ENCODE results near the gene KRT6A. TPM values are rescaled to one million over a fixed set of nuclear protein-coding genes. Genes with fewer than 3 reads are reported as not detected.
"Not testable (repeated sequence)": the region's sequence is repeated elsewhere in the genome, so short reads cannot be mapped to it uniquely, and the experiment has no call there.

Gene KRT6A
- total RNA-seq, 2 donors from 2014 or later = not detected

GRCh38 chr12:52495389-52495788 lies 2.3 kb upstream of the KRT6A start:
- Histone ChIP-seq H3K9ac (ENCODE audit: low read depth in 2 of 2, low read length in 2 of 2) (no peak overlapping the region), H3K27me3 (no peaks in the 10 kb centered on the region), H3K4me1 (no peaks in the 10 kb centered on the region), H3K27ac (no peak overlapping the region), H3K9me3 (no peaks in the 10 kb centered on the region), H3K4me3 (no peak overlapping the region), H3K36me3 (no peaks in the 10 kb centered on the region)
- no peak for TF ChIP-seq CTCF (IDR thresholded peaks at IDR 0.05)
- DNase-seq = no peak
- intact Hi-C loops (cut with DNase I) = no loop called here

- intact Hi-C loops (cut with DNase I) = no loop called here
- H3K9me3 ChIP-seq = no peaks in the 10 kb centered on the region
- H3K27ac ChIP-seq = no peak overlapping the region
- no peaks in the 10 kb centered on the region for H3K4me1 ChIP-seq
- no peaks in the 10 kb centered on the region for H3K36me3 ChIP-seq
- no peak overlapping the region for H3K4me3 ChIP-seq
- TF ChIP-seq CTCF (IDR thresholded peaks at IDR 0.05) = no peak
- no peaks in the 10 kb centered on the region for H3K27me3 ChIP-seq
- no peak for DNase-seq
- no peak overlapping the region for H3K9ac ChIP-seq (ENCODE audit: low read depth in 2 of 2, low read length in 2 of 2)
Measured at GRCh38 chr12:52494518-52494917, 1.5 kb upstream of the KRT6A start.

DNA sequence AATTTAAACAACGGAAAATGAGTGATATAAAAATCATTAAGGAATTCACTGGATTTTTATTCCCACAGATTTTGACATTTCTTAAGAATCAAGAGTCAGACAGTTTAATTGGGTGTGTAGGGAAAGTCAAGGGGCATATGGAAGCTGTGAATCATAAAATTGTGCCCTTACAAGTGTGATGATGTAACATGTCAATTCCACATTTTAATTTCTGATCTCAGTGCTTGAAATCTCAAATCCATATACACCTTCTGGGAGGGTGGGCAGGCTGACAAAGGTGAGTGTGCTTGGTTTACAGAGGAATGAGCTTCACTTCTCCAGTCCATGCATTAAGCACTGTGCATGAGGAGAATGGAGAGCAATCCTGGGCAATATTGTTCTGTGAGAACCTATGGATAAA lies 1.0 kb upstream of the KRT6A start:
- intact Hi-C loops (cut with DNase I) = no loop called here

DNA sequence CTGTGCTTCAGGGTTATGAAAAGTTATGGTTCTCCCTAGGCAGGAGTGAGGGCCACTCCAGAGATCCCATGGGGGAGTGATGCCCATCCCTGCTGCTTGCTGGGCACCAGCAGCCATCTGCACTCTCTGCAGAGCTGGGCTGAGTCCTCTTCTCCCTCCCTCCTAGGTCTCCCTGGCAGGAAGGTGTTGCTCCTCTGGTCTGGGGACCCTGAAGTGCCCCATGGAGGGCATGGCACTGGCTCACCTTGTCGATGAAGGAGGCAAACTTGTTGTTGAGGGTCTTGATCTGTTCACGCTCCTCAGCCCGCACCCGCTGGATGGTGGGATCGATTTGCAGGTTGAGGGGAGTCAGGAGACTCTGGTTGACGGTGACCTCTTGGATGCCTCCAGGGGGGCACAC lies 652 bp downstream of the KRT6A start:
- H3K36me3 ChIP-seq; intact Hi-C loops (cut with DNase I); DNase-seq; H3K9ac ChIP-seq (ENCODE audit: low read depth in 2 of 2, low read length in 2 of 2); H3K4me1 ChIP-seq; H3K27ac ChIP-seq; H3K27me3 ChIP-seq; H3K9me3 ChIP-seq; H3K4me3 ChIP-seq: not testable (repeated sequence)

More for the DNA sequence above, 1.0 kb upstream of the KRT6A start:
- Histone ChIP-seq H3K9ac (ENCODE audit: low read depth in 2 of 2, low read length in 2 of 2) (no peak overlapping the region), H3K9me3 (no peaks in the 10 kb centered on the region), H3K4me1 (no peaks in the 10 kb centered on the region), H3K36me3 (no peaks in the 10 kb centered on the region), H3K27ac (no peak overlapping the region), H3K27me3 (no peaks in the 10 kb centered on the region), H3K4me3 (no peak overlapping the region)
- TF ChIP-seq CTCF (IDR thresholded peaks at IDR 0.05) = no peak
- no peak for DNase-seq

DNA sequence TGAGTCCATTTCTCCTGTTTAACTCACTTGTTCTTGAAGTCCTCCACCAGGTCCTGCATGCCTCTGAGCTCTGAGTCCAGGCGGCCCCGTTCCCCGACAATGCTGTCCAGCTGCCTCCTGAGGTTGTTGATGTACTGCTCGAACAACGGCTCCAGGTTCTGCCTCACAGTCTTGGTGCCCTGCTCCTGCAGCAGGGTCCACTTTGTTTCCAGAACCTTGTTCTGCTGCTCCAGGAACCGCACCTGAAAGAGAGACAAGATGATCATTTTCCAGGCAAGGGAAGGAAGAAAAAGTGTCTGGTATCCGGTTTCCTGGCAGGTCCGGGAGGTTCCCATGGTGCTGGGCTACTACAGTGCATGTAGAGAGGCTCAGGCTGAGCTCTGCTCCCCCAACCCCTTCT lies 1.6 kb downstream of the KRT6A start:
- H3K9ac ChIP-seq (ENCODE audit: low read depth in 2 of 2, low read length in 2 of 2); H3K27ac ChIP-seq; DNase-seq; intact Hi-C loops (cut with DNase I); H3K4me1 ChIP-seq; H3K4me3 ChIP-seq; H3K27me3 ChIP-seq; H3K36me3 ChIP-seq; H3K9me3 ChIP-seq: not testable (repeated sequence)

DNA sequence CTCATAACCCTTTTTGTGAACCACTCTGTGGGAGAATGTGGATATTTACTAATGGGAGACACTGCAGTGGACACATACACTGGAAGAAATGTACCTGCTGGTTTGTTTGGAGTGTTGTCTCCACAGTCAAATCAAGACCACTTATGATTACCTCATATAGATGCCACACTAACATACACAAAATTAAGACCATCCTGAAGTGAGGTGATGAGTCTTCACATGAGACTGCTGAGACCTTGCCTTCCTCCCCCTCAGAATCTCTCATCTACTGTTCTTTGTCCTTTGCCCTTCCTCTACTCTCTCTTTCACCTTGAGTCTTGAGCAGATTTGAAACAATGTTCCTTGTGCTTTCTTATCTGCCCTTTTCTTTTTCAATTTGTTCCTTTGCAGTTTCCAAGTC lies 4.3 kb downstream of the KRT6A start:
- no peak for TF ChIP-seq CTCF (IDR thresholded peaks at IDR 0.05)
- no peak overlapping the region for H3K9ac ChIP-seq (ENCODE audit: low read depth in 2 of 2, low read length in 2 of 2)

DNA sequence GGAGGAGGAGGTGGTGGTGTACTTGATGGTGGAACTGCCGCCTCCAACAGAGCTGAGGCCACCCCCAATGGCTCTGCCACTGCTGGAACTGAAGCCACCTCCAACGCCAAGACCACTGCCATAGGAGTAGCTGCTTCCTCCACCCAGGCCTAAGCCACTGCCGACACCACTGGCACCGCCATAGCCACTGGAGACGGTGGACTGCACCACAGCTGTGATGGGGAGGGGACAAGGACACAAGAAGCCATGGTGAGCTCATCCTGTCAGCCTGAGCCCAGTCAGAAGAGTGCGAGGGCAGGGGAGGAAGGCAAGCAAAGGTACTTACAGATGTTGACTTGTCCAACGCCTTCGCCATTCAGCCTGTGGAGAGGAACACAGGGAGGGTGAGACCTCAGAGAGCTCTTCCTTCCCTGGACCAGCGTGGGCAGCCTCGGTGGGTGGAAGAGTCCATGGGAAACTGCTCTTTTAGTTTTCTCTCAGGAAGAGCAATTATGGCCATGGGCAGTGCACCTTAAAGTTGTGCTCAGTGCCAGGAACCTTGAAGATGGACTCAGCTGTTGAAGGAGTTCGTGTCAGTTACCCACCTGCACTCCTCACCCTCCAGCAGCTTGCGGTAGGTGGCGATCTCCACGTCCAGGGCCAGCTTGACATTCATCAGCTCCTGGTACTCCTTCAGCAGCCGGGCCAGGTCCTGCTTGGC lies 5.2 kb downstream of the KRT6A start:
- H3K4me3 ChIP-seq; H3K9ac ChIP-seq (ENCODE audit: low read depth in 2 of 2, low read length in 2 of 2); H3K27ac ChIP-seq; H3K27me3 ChIP-seq; H3K36me3 ChIP-seq; H3K9me3 ChIP-seq; DNase-seq; intact Hi-C loops (cut with DNase I); H3K4me1 ChIP-seq: not testable (repeated sequence)

More for the DNA sequence above, 4.3 kb downstream of the KRT6A start:
- H3K36me3 ChIP-seq = no peaks in the 10 kb centered on the region
- no peaks in the 10 kb centered on the region for H3K27me3 ChIP-seq
- no peaks in the 10 kb centered on the region for H3K4me1 ChIP-seq
- intact Hi-C loops (cut with DNase I) = no loop called here
- no peak for DNase-seq
- no peak overlapping the region for H3K27ac ChIP-seq
- no peak overlapping the region for H3K4me3 ChIP-seq
- H3K9me3 ChIP-seq = no peaks in the 10 kb centered on the region

Measured in colonic mucosa (tissue), 4 donors.